Heart left ventricle (tissue), 16 donors: ENCODE results near the gene MNAT1. TPM values are rescaled to one million over a fixed set of nuclear protein-coding genes. Genes with fewer than 3 reads are reported as not detected.
A peak's percentile ranks its signal among the peaks of the same experiment; 100 is the strongest.

Source experiments
- ATAC-seq, 4 donors: fragments of 200-7000 bp; cut with Tn5 transposase; one replicate each; pipeline ENCODE4 v1.9.1; 2020 to 2022; ENCODE audit warnings: moderate library complexity in 4 of 4, mild to moderate bottlenecking in 3 of 4, moderate number of reproducible peaks in 1 of 4
- DNase-seq, 5 donors: peaks; one replicate each; pipeline ENCODE4 v3.0.0-alpha.2; 2020
- H3K27ac ChIP-seq, 12 donors: fragments of 200-600 bp; sonication (generic) in 4 of 12; one replicate each; pipeline versions ENCODE4 v1.5.0 to v1.8.0; 2016 to 2022; ENCODE audit warnings: mild to moderate bottlenecking in 2 of 12
- H3K27me3 ChIP-seq, 9 donors: fragments of 200-600 bp; sonication (generic) in 2 of 9; one replicate each; pipeline versions ENCODE4 v1.5.1 to v1.8.0; 2016 to 2022; ENCODE audit warnings: mild to moderate bottlenecking in 3 of 9
- H3K36me3 ChIP-seq, 9 donors: fragments of 200-600 bp; sonication (generic) in 2 of 9; one replicate each; pipeline versions ENCODE4 v1.5.0 to v1.8.0; 2018 to 2022; ENCODE audit warnings: mild to moderate bottlenecking in 2 of 9
- H3K4me1 ChIP-seq, 12 donors: fragments of 200-600 bp; sonication (generic) in 4 of 12; one replicate each; pipeline versions ENCODE4 v1.5.0 to v1.8.0; 2016 to 2022; ENCODE audit warnings: mild to moderate bottlenecking in 3 of 12
- H3K4me3 ChIP-seq, 12 donors: fragments of 200-600 bp; sonication (generic) in 4 of 12; one replicate each; pipeline versions ENCODE4 v1.5.0 to v1.8.0; 2017 to 2022; ENCODE audit warnings: mild to moderate bottlenecking in 9 of 12, moderate library complexity in 4 of 12
- H3K9me3 ChIP-seq, 12 donors: fragments of 200-600 bp; sonication (generic) in 4 of 12; one replicate each; pipeline versions ENCODE4 v1.5.0 to v1.8.0; 2016 to 2022; ENCODE audit warnings: mild to moderate bottlenecking in 1 of 12
- POLR2A ChIP-seq, 2 donors: fragments of 450-650 bp; IDR thresholded peaks; one replicate each; pipeline ENCODE4 v1.6.1; 2017; ENCODE audit warnings: antibody characterized with exemption in 2 of 2, mild to moderate bottlenecking in 2 of 2, moderate library complexity in 2 of 2
- WGBS, 4 donors: extraction: QIAGEN DNeasy Blood & Tissue Kit in 2 of 4; methylation state at CpG; one replicate each; pipeline versions ENCODE4 v1.1.5 to v1.1.7; 2013 to 2018; 5-methylcytosine and 5-hydroxymethylcytosine counted together
- intact Hi-C, 10 donors: fragments of 100-400 bp; cut with DNase I; formaldehyde crosslinking; loops; one replicate each; pipeline versions ENCODE4 v1.11.1 to v1.14.2; 2022
- polyA plus RNA-seq, 2 donors: library from polyadenylated mRNA; stranded (reverse); fragments of 200-250 nt; gene quantifications; one replicate each; pipeline ENCODE4 v1.2.3, GENCODE V29; 2013
- total RNA-seq, 9 donors: library from RNA; depleted of rRNA in 2 of 9; stranded (reverse); fragments of >200 nt in 2 of 9; fragmentation: NEBNext Ultra II Directional in 3 of 9; extraction: Animal tissue kit (Norgen Biotek cat#: 25700) in 3 of 9; gene quantifications; one replicate each; pipeline versions ENCODE4 v1.1.0 to v1.2.4, GENCODE V29; 2016 to 2023
- TF ChIP-seq, protein P1 (sequence below), 12 donors: fragments of 200-600 bp; sonication (generic) in 4 of 12; IDR thresholded peaks; one replicate each; pipeline versions ENCODE4 v1.5.0 to v1.8.0; 2018 to 2022; ENCODE audit warnings: antibody characterized with exemption in 12 of 12, mild to moderate bottlenecking in 5 of 12
- donor health status: ischemic (EF 13 %, LVEDD 7.1; RV severe dilation, severe dysfunction).
- donor health status: healthy with polysubstance abuse.
- donor health status: DM: no; HTN: yes; CAD: no.
- donor health status: DM: no; HTN: no; CAD: no.
- donor health status: ischemic (EF 25% LVEDD 6.9; RV normal size, moderate dysfunction).
- donor health status: ischemic (EF 25% LVEDD 5.7; RV mildly dilated, moderate dysfunction).
- donor health status: healthy.
- donor health status: DM: yes; HTN: yes; CAD: no.
- donor health status: ischemic (EF 35%, LVEDD 5.7; RV mildly dilated, moderate dysfunction).
- donor health status: nonischemic (EF 11% LVEDD 7.7; RV severe dilation, severe dysfunction).
- donor health status: DM: yes; HTN: yes; CAD: no.
- donor health status: PGD.
- donor health status: ischemic (EF 29% LVEDD 5.4; RV normal size, mild dysfunction).
- donor health status: nonischemic (EF 23%, LVEDD 6.1; RV moderate dilation, normal function).

MNAT1 gene
- total and polyA plus RNA-seq, 11 donors = 18.9 to 32.6 (median 27.0) TPM

DNA sequence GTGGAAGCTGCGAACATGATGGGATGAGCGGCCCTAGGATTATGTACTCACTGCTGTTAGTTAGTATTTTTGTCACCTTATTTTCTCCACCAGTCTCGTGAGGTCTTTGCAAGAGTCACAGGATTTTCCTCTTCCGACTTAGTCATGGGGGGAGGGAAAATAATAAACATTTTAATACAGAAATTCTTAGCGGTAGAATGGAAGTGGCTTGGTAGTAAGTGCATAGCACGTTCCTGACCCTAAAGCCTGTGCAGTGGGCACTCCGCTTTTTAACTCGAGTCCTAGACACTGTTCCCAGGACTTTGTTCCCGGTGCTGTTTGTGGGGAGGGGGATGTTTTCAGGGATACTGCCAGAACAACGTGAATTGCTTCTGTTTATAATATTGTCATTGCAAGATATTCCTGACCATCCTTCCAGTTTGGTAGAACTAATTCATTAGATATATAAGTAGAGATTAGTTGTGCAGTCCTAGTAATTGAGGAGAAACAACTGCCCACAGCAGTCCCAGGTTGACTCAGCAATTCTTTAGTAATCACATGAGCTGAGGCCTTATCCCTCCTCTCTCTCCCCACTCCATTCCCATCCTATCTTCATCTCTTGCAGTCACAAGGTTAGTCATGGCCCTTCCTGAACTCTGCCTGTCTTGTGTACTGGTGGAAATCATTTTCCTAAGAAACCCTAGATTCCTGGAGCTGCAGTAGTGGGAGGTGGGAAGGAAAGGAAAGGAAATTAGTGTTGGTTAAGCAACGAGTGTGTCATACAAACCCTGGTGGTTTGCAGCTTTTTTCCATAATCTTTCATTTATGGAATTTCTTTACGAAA lies 247.3 kb downstream of the MNAT1 start:
- Histone ChIP-seq H3K9me3 (no peaks in the 10 kb centered on the region), H3K4me3 (peak overlapping the region; percentile 56 to 94 (median 76)), H3K36me3 (peaks cover 0 to 33% (median 20%) of the 10 kb centered on the region in 9 donors), H3K27ac (peak overlapping the region; percentile 33 to 92 (median 84)), H3K4me1 (peaks cover 0 to 77% (median 24%) of the 10 kb centered on the region in 12 donors), H3K27me3 (no peaks in the 10 kb centered on the region)
- no peak for TF ChIP-seq POLR2A (IDR thresholded peaks at IDR 0.05)
- TF ChIP-seq, protein P1, sequence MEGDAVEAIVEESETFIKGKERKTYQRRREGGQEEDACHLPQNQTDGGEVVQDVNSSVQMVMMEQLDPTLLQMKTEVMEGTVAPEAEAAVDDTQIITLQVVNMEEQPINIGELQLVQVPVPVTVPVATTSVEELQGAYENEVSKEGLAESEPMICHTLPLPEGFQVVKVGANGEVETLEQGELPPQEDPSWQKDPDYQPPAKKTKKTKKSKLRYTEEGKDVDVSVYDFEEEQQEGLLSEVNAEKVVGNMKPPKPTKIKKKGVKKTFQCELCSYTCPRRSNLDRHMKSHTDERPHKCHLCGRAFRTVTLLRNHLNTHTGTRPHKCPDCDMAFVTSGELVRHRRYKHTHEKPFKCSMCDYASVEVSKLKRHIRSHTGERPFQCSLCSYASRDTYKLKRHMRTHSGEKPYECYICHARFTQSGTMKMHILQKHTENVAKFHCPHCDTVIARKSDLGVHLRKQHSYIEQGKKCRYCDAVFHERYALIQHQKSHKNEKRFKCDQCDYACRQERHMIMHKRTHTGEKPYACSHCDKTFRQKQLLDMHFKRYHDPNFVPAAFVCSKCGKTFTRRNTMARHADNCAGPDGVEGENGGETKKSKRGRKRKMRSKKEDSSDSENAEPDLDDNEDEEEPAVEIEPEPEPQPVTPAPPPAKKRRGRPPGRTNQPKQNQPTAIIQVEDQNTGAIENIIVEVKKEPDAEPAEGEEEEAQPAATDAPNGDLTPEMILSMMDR (IDR thresholded peaks at IDR 0.05) = no peak
- ATAC-seq (peak in 2 of 4 donors; percentile 33 to 38), DNase-seq (no peak)
- 10 to 12% (median 10%) methylated on average over 12 of the region's 12 CpGs for WGBS, 4 donors
- intact Hi-C loops = loop anchor here in 4 of 10 donors (5.0 to 10.0 kb wide), 6 partner anchors 35 to 325 kb away; partner anchors contain the start of gene MNAT1 (in 2 of the 4)

DNA sequence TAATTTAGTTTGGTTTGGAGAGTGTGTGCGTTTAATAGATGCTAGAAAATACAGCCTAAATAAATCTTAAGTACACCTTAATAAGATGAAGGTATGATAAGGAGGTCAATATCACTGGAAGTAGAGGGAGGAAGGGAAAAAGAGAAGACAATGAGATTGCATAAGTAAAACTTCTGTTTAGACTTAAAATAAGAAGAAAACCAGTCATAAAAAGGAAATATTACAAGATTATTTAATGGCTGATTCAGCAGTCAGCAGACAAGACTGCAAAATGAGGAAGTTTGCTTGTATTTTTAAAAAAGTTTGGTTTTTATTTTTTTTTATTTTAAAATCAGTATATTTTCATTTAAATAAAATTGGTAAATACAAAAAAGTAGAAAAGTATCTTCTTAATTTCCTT lies 249.6 kb downstream of the MNAT1 start:
- DNase-seq = no peak
- peaks cover 0 to 46% (median 42%) of the 10 kb centered on the region in 9 donors for H3K36me3 ChIP-seq
- no peaks in the 10 kb centered on the region for H3K9me3 ChIP-seq
- intact Hi-C loops = loop anchor here in 4 of 10 donors (5.0 to 10.0 kb wide), 6 partner anchors 37 to 327 kb away; partner anchors contain the start of gene MNAT1 (in 2 of the 4)
- H3K27ac ChIP-seq = peak overlapping the region in 1 of 12 donors; percentile 91
- TF ChIP-seq, protein P1 (IDR thresholded peaks at IDR 0.05) = no peak
- TF ChIP-seq POLR2A (IDR thresholded peaks at IDR 0.05) = no peak
- peak overlapping the region in 1 of 12 donors; percentile 79 for H3K4me3 ChIP-seq
- WGBS, 4 donors = 91 to 94% (median 94%) methylated on average over 1 of the region's 1 CpG
- H3K4me1 ChIP-seq = peaks cover 0 to 60% (median 20%) of the 10 kb centered on the region in 12 donors
- no peaks in the 10 kb centered on the region for H3K27me3 ChIP-seq
- ATAC-seq = no peak

- intact Hi-C loops = loop anchor here in 2 of 10 donors (10.0 kb wide), 2 partner anchors 122 to 272 kb away; no protein-coding TSS in a partner anchor
Observed at GRCh38 chr14:60986500-60986899, 251.9 kb downstream of the MNAT1 start.

More at GRCh38 chr14:60986500-60986899, 251.9 kb downstream of the MNAT1 start:
- Histone ChIP-seq H3K9me3 (no peaks in the 10 kb centered on the region), H3K36me3 (peaks cover 0 to 67% (median 63%) of the 10 kb centered on the region in 9 donors), H3K4me1 (peaks cover 0 to 50% (median 13%) of the 10 kb centered on the region in 12 donors), H3K27ac (no peak overlapping the region), H3K27me3 (no peaks in the 10 kb centered on the region), H3K4me3 (no peak overlapping the region)
- ATAC-seq (no peak), DNase-seq (no peak)
- 95 to 98% (median 97%) methylated on average over 2 of the region's 2 CpGs for WGBS, 4 donors
- TF ChIP-seq, protein P1 (IDR thresholded peaks at IDR 0.05) = no peak
- TF ChIP-seq POLR2A (IDR thresholded peaks at IDR 0.05) = no peak
